K562 (cell line): ENCODE data around the gene CYB561A3. TPM values are rescaled to one million over a fixed set of nuclear protein-coding genes. Genes with fewer than 3 reads are reported as not detected.

Source experiments
- ATAC-seq: fragments of 200-7000 bp; cut with Tn5 transposase; 3 replicates; pipeline ENCODE4 v1.9.1; 2020; ENCODE audit warnings: moderate library complexity
- BruUV-seq: library from RNA; stranded (reverse); fragments of 400-500 nt; replicated peaks from 2 replicates; lab custom pipeline; 2021; lab: Mats Ljungman, UMichigan
- CTCF ChIA-PET: fragments of 300-600 bp; formaldehyde crosslinking; extraction: SDS; loops from one replicate; lab custom pipeline; 2021; ENCODE audit warnings: low intra/inter-chr PET ratio; lab: Yijun Ruan, JAX
- POLR2A ChIA-PET: fragments of 300-600, 350-650 bp; sonication (Branson Sonifier 250); formaldehyde crosslinking; extraction: SDS; loops from one replicate; lab custom pipeline; 2021; ENCODE audit warnings: antibody characterized with exemption, inconsistent platforms; lab: Yijun Ruan, JAX
- DNase-seq, 4 experiments: peaks; one replicate each; pipeline versions ENCODE4 v3.0.0 to v3.0.0-alpha.2; 2011 to 2018; ENCODE audit warnings: low spot score in 3 of 4, mixed read lengths in 3 of 4; ENCODE audit errors: extremely low read depth in 1 of 4
- FAIRE-seq: peaks from 2 replicates; lab custom pipeline; 2011; peaks lifted over from hg19 to GRCh38; lab: Jason Lieb, UNC
- H2AFZ ChIP-seq: 2 replicates; pipeline ENCODE4 v1.6.0; 2011; ENCODE audit warnings: low read depth, low read length, control low read depth, inconsistent platforms
- H3K27ac ChIP-seq: fragments of 200-600 bp; 3 replicates; pipeline ENCODE4 v1.8.0; 2011; ENCODE audit warnings: low read depth, mild to moderate bottlenecking, control low read depth, inconsistent platforms, low read length, moderate library complexity, mixed read lengths; ENCODE audit errors: extremely low read depth
- H3K27me3 ChIP-seq, 2 experiments: fragments of 300-600 bp in 1 of 2; 2 replicates in 1 of 2; 3 replicates in 1 of 2; pipeline versions ENCODE4 v1.6.0 to v1.8.0; 2011; ENCODE audit warnings: inconsistent platforms in 2 of 2, low read length in 2 of 2, mild to moderate bottlenecking in 1 of 2, mixed read lengths in 1 of 2, moderate library complexity in 1 of 2; ENCODE audit not compliant: control insufficient read depth in 2 of 2, insufficient read depth in 2 of 2
- H3K36me3 ChIP-seq: fragments of 300-600 bp; 3 replicates; pipeline ENCODE4 v1.8.0; 2011; ENCODE audit warnings: mild to moderate bottlenecking, low read length, inconsistent platforms; ENCODE audit not compliant: control insufficient read depth, insufficient read depth
- H3K4me1 ChIP-seq, 2 experiments: fragments of 200-600 bp in 1 of 2; replicated peaks in 1 of 2; 2 replicates in 1 of 2; 3 replicates in 1 of 2; pipeline versions ENCODE4 v1.5.1 to v1.8.0; 2011; ENCODE audit warnings: inconsistent platforms in 2 of 2, low read length in 2 of 2, mild to moderate bottlenecking in 1 of 2, mixed read lengths in 1 of 2, moderate library complexity in 1 of 2; ENCODE audit not compliant: control insufficient read depth in 2 of 2, insufficient read depth in 2 of 2
- H3K4me2 ChIP-seq: 2 replicates; pipeline ENCODE4 v1.6.1; 2011; ENCODE audit warnings: low read length, control low read depth, inconsistent platforms, mixed read lengths; ENCODE audit not compliant: insufficient read depth
- H3K4me3 ChIP-seq: fragments of 200-600 bp; sonication (generic), shearing (Covaris generic); 2 replicates; pipeline ENCODE4 v1.5.1; 2016; ENCODE audit warnings: control low read depth, inconsistent platforms
- H3K79me2 ChIP-seq: fragments of 200-600 bp; 3 replicates; pipeline ENCODE4 v1.8.0; 2011; ENCODE audit warnings: low read length, inconsistent platforms; ENCODE audit not compliant: control insufficient read depth, insufficient read depth
- H3K9ac ChIP-seq, 2 experiments: 2 replicates each; pipeline versions ENCODE4 v1.6.0 to v1.6.1; 2011; ENCODE audit warnings: low read depth in 2 of 2, low read length in 2 of 2, control low read depth in 1 of 2, inconsistent platforms in 1 of 2, mild to moderate bottlenecking in 1 of 2, mixed read lengths in 1 of 2; ENCODE audit not compliant: insufficient read depth in 1 of 2
- H3K9me1 ChIP-seq: one replicate; pipeline ENCODE4 v1.6.0; 2011; ENCODE audit warnings: inconsistent platforms, mild to moderate bottlenecking, low read length, moderate library complexity; ENCODE audit not compliant: control insufficient read depth, insufficient read depth
- H3K9me3 ChIP-seq: replicated peaks from 2 replicates; pipeline ENCODE4 v1.5.1; 2011; ENCODE audit warnings: low read depth, low read length, inconsistent platforms; ENCODE audit not compliant: control insufficient read depth, insufficient read depth
- H4K20me1 ChIP-seq: replicated peaks from 2 replicates; pipeline ENCODE4 v1.6.1; 2011; ENCODE audit warnings: low read length, inconsistent platforms, mixed read lengths; ENCODE audit not compliant: control insufficient read depth, insufficient read depth
- BRD4 ChIP-seq: fragments of 200-600 bp; sonication (generic); IDR thresholded peaks from 2 replicates; pipeline ENCODE4 v1.6.1; 2017; ENCODE audit warnings: inconsistent platforms
- HDAC1 ChIP-seq, 2 experiments: fragments of 450-650 bp; IDR thresholded peaks; 2 replicates each; pipeline ENCODE4 v1.6.1; 2016 to 2017; ENCODE audit warnings: inconsistent platforms in 1 of 2, mild to moderate bottlenecking in 1 of 2, moderate library complexity in 1 of 2
- ID3 ChIP-seq, 2 experiments: fragments of 250-450 bp in 1 of 2; fragments of 450-650 bp in 1 of 2; sonication (Bioruptor Pico) in 1 of 2; IDR thresholded peaks; 2 replicates each; pipeline versions ENCODE4 v1.6.1 to v1.8.0; 2016 to 2021; ENCODE audit warnings: mild to moderate bottlenecking in 2 of 2, moderate library complexity in 2 of 2, missing compliant biosample characterization in 1 of 2, missing genetic modification characterization in 1 of 2
- MTA3 ChIP-seq: fragments of 450-650 bp; formaldehyde crosslinking; IDR thresholded peaks from 2 replicates; pipeline ENCODE4 v1.6.1; 2017; ENCODE audit warnings: mild to moderate bottlenecking, borderline replicate concordance
- NFATC3 ChIP-seq: fragments of 450-650 bp; IDR thresholded peaks from 2 replicates; pipeline ENCODE4 v1.6.1; 2017; ENCODE audit warnings: mild to moderate bottlenecking
- POLR2AphosphoS5 ChIP-seq: IDR thresholded peaks from 2 replicates; pipeline ENCODE4 v1.6.1; 2011; ENCODE audit warnings: mild to moderate bottlenecking, low read depth, low read length, moderate library complexity; ENCODE audit not compliant: control insufficient read depth, insufficient read depth
- POLR2G ChIP-seq: fragments of 200-400 bp; formaldehyde crosslinking; IDR thresholded peaks from 2 replicates; pipeline ENCODE4 v1.6.1; 2017; ENCODE audit warnings: low read depth, mild to moderate bottlenecking, antibody characterized with exemption, low read length, moderate library complexity
- YY1 ChIP-seq, 3 experiments: IDR thresholded peaks; 2 replicates each; pipeline ENCODE4 v1.6.1; 2011; ENCODE audit warnings: low read length in 2 of 3, mild to moderate bottlenecking in 2 of 3, moderate library complexity in 2 of 3, borderline replicate concordance in 1 of 3, control low read depth in 1 of 3, low read depth in 1 of 3; ENCODE audit not compliant: insufficient read depth in 3 of 3, insufficient replicate concordance in 2 of 3, control insufficient read depth in 1 of 3, insufficient read length in 1 of 3; ENCODE audit errors: extremely low read depth in 1 of 3
- ZFPM2 ChIP-seq: fragments of 250-450 bp; sonication (Bioruptor Pico); IDR thresholded peaks from 2 replicates; pipeline ENCODE4 v1.5.1; 2022; ENCODE audit warnings: mild to moderate bottlenecking
- ZNF165 ChIP-seq: fragments of 250-450 bp; sonication (Bioruptor Pico); IDR thresholded peaks from 2 replicates; pipeline ENCODE4 v1.4.0; 2020; ENCODE audit warnings: borderline replicate concordance
- whole genome bisulfite sequencing: fragments of 100-300 bp; shearing (Covaris generic); methylation state at CpG from one replicate; pipeline ENCODE4 v1.1.6; 2016; ENCODE audit warnings: low coverage, mixed read lengths; ENCODE audit not compliant: insufficient coverage; ENCODE audit errors: missing lambda C conversion rate; 5-methylcytosine and 5-hydroxymethylcytosine counted together
- in situ Hi-C: fragments of 300-500 bp; cut with MboI; formaldehyde crosslinking; loops from 4 replicates; pipeline ENCODE4 v1.15.0; 2018; ENCODE audit warnings: inconsistent platforms, mixed read lengths
- intact Hi-C: fragments of 100-400 bp; cut with micrococcal nuclease; formaldehyde crosslinking; loops from 2 replicates; pipeline ENCODE4 v1.14.2; 2022
- polyA plus RNA-seq, 8 experiments: library from polyadenylated mRNA; depleted of rRNA in 4 of 8; stranded (reverse) in 5 of 8; unstranded in 3 of 8; fragments of >200 nt; fragmentation: Nextera tagmentation in 2 of 8; fragmentation: Illumina TruSeq in 1 of 8; extraction: Ambion mirVana in 2 of 8; extraction: Trizol in 1 of 8; gene quantifications; 2 replicates each; pipeline versions ENCODE4 v1.2.1 to v1.2.3, GENCODE V29; 2011 to 2014; ENCODE audit warnings: inconsistent platforms in 1 of 8, missing spikeins in 1 of 8
- total RNA-seq, 7 experiments: library from RNA; depleted of rRNA in 6 of 7; stranded (reverse); fragments of >200 nt in 6 of 7; fragmentation: Illumina TruSeq in 2 of 7; extraction: Trizol in 2 of 7; gene quantifications; 2 replicates each; pipeline versions ENCODE4 v1.2.1 to v1.2.3, GENCODE V29; 2011 to 2021; ENCODE audit warnings: low replicate concordance in 1 of 7
- TF ChIP-seq, protein P1 (sequence below): fragments of 450-650 bp; formaldehyde crosslinking; IDR thresholded peaks from 2 replicates; pipeline ENCODE4 v1.4.0; 2022; ENCODE audit warnings: missing genetic modification characterization

Gene CYB561A3
- total and polyA plus RNA-seq, 9 of the 15 experiments (the other 6 are each of a cell fraction or from before 2014, with no cell fraction given) = 29.2 to 78.9 (median 37.9) TPM

DNA sequence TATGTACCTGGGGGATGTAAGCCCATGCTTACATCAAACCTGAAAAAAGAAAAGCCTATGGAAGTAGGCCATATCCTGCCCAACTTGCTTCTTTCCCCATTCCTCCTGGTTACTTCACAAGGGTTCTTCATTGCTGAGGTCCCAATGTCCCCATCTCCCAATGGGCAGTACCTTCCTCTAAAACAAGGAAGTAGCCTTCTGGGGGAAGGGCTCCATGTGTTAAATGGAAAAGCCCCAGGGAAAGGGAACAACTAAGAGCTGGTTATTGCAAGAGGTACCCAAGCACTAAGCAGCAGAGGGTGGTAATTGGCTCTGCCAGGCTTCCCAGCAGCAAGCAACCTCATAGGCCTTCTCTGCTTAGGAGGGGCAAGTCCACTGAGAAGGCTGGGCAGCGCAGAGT lies 42.0 kb upstream of the CYB561A3 start:
- H3K79me2 ChIP-seq = no peaks in the 10 kb centered on the region
- in situ Hi-C loops = no loop called here
- no TSS peak for BruUV-seq
- intact Hi-C loops = no loop called here
- DNase-seq = no peak
- no peak overlapping the region for H3K27ac ChIP-seq
- ChIA-PET CTCF (no interaction called here), POLR2A (interaction anchor here (0.6 to 1.8 kb wide), 3 partner anchors 14 to 227 kb away, joined by 3 to 7 read pairs (median 3); no protein-coding TSS in a partner anchor)
- no peak for ATAC-seq
- H3K9me3 ChIP-seq = no peaks in the 10 kb centered on the region
- no peak overlapping the region for H2AFZ ChIP-seq
- no peak overlapping the region for H3K9ac ChIP-seq
- no peaks in the 10 kb centered on the region for H3K4me1 ChIP-seq
- no peaks in the 10 kb centered on the region for H4K20me1 ChIP-seq
- WGBS = 100% methylated on average over 1 of the region's 1 CpG
- H3K27me3 ChIP-seq = no peaks in the 10 kb centered on the region
- no peak overlapping the region for H3K4me2 ChIP-seq
- TF ChIP-seq MTA3 = no peak
- TF ChIP-seq POLR2AphosphoS5 = peak; percentile 18; the same call in 1 of the 2 replicates
- TF ChIP-seq POLR2G = no peak
- no peak for TF ChIP-seq BRD4
- TF ChIP-seq, all 486 proteins: peak for 1
- peaks cover 68% of the 10 kb centered on the region for H3K36me3 ChIP-seq
- FAIRE-seq = no peak
- no peak overlapping the region for H3K4me3 ChIP-seq
- H3K9me1 ChIP-seq = no peaks in the 10 kb centered on the region

DNA sequence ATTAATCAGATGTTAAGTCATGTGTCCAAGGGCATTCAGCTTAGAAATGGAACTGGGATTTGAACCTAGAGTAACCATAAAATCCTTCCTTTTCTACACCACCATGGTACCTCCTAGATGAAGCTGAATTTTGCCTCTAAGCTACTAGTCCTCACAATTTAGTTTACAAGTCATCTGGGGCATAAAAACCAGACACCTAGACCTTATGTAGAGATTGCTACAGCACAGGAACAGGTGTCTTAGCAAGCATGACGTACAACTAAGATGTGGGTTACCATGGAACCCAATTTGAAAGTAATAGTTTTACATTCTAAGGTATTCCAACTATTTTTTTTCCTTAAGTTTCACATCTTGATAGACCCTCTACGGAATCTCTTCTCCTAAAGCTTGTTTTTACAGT lies 39.9 kb upstream of the CYB561A3 start:
- Histone ChIP-seq H3K9ac (no peak overlapping the region), H3K9me3 (no peaks in the 10 kb centered on the region), H3K9me1 (no peaks in the 10 kb centered on the region), H3K27me3 (no peaks in the 10 kb centered on the region), H3K4me1 (no peaks in the 10 kb centered on the region), H3K27ac (no peak overlapping the region), H3K4me2 (no peak overlapping the region), H4K20me1 (no peaks in the 10 kb centered on the region), H3K79me2 (no peaks in the 10 kb centered on the region), H2AFZ (no peak overlapping the region), H3K36me3 (peaks cover 48% of the 10 kb centered on the region), H3K4me3 (no peak overlapping the region)
- FAIRE-seq (no peak), DNase-seq (no peak), ATAC-seq (peak; percentile 18; the same call in 2 of the 3 replicates)
- TF ChIP-seq YY1 (IDR thresholded peaks at IDR 0.05; ENCODE audit: borderline replicate concordance in 1 of 3, control insufficient read depth in 1 of 3, extremely low read depth in 1 of 3, insufficient read depth in 3 of 3, insufficient read length in 1 of 3, insufficient replicate concordance in 2 of 3, low read depth in 1 of 3, low read length in 2 of 3) (no peak), ID3 (CRISPR knock-in tag; IDR thresholded peaks at IDR 0.05) (no peak), ID3 (tag; IDR thresholded peaks at IDR 0.05) (no peak), ZFPM2 (CRISPR knock-in tag) (no peak), ZNF165 (CRISPR knock-in tag) (no peak), POLR2G (0 out of 2 replicates have a peak, but pooled peaks have one; percentile 29), NFATC3 (no peak), POLR2AphosphoS5 (peak; percentile 50; the same call in 1 of the 2 replicates), HDAC1 (IDR thresholded peaks at IDR 0.05) (no peak)
- TF ChIP-seq, protein P1, sequence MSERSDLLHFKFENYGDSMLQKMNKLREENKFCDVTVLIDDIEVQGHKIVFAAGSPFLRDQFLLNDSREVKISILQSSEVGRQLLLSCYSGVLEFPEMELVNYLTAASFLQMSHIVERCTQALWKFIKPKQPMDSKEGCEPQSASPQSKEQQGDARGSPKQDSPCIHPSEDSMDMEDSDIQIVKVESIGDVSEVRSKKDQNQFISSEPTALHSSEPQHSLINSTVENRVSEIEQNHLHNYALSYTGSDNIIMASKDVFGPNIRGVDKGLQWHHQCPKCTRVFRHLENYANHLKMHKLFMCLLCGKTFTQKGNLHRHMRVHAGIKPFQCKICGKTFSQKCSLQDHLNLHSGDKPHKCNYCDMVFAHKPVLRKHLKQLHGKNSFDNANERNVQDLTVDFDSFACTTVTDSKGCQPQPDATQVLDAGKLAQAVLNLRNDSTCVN (CRISPR knock-in tag) = no peak
- CTCF ChIA-PET = no interaction called here
- POLR2A ChIA-PET = interaction anchor here (1.1 to 2.7 kb wide), 8 partner anchors 8 to 73 kb away, joined by 3 to 15 read pairs (median 4); partner anchors contain the start of genes CPSF7, SDHAF2 and TMEM216
- intact Hi-C loops = no loop called here
- BruUV-seq = no TSS peak
- 92% methylated on average over 2 of the region's 2 CpGs for WGBS
- in situ Hi-C loops = no loop called here
